Raji (cell line): ENCODE results near the gene CD37.

Experiments
- POLR2A ChIP-seq: IDR thresholded peaks from 2 replicates; pipeline ENCODE4 v1.6.1; 2011; ENCODE audit warnings: low read depth, low read length, control low read depth; ENCODE audit not compliant: insufficient read depth

CD37 gene

GRCh38 chr19:49335071-49335783 lies at the start of gene CD37:
TSS of gene CD37 (plus strand) at chr19:49335406. CDS start at chr19:49335541, 135 bp downstream.
- peak; percentile 91 for TF ChIP-seq POLR2A

GRCh38 chr19:49287141-49287770 lies 48.0 kb upstream of the CD37 start:
- TF ChIP-seq POLR2A = no peak

- no peak for TF ChIP-seq POLR2A
Measured at GRCh38 chr19:49290517-49290916, 44.7 kb upstream of the CD37 start.

- no peak for TF ChIP-seq POLR2A
Measured at GRCh38 chr19:49294401-49294800, 40.8 kb upstream of the CD37 start.

GRCh38 chr19:49295208-49295880 lies 39.9 kb upstream of the CD37 start:
- no peak for TF ChIP-seq POLR2A

- no peak for TF ChIP-seq POLR2A
Measured at GRCh38 chr19:49297403-49297802, 37.8 kb upstream of the CD37 start.

- no peak for TF ChIP-seq POLR2A
Measured at GRCh38 chr19:49301165-49301865, 33.9 kb upstream of the CD37 start.

GRCh38 chr19:49301866-49302252 lies 33.3 kb upstream of the CD37 start:
- TF ChIP-seq POLR2A = no peak

- TF ChIP-seq POLR2A = no peak
Measured at GRCh38 chr19:49309087-49309486, 26.1 kb upstream of the CD37 start.

- TF ChIP-seq POLR2A = no peak
Measured at GRCh38 chr19:49315111-49315510, 20.1 kb upstream of the CD37 start.

- TF ChIP-seq POLR2A = no peak
Measured at GRCh38 chr19:49316284-49316683, 18.9 kb upstream of the CD37 start.

GRCh38 chr19:49318296-49318695 lies 16.9 kb upstream of the CD37 start:
- TF ChIP-seq POLR2A = no peak

GRCh38 chr19:49324801-49325576 lies 10.2 kb upstream of the CD37 start, which contains the start of gene SLC6A16:
TSS of gene SLC6A16 (minus strand) at chr19:49325191. CDS start at chr19:49311347, 13,844 bp downstream.
- TF ChIP-seq POLR2A = no peak

GRCh38 chr19:49326165-49326704 lies 9.0 kb upstream of the CD37 start:
- TF ChIP-seq POLR2A = peak; percentile 43; the same call in 1 of the 2 replicates
